Activated CD8-positive, alpha-beta memory T cell treated with anti-CD3 and anti-CD28 coated beads, Interleukin-2, amount 50 U/mL, for 4 hours (primary cell): ENCODE measurements around the gene PRR16.
"Not testable (repeated sequence)": the region's sequence is repeated elsewhere in the genome, so short reads cannot be mapped to it uniquely, and the experiment has no call there.

Experiments
- DNase-seq: peaks from one replicate; pipeline ENCODE4 v3.0.0-alpha.2; 2020

Gene PRR16

DNA sequence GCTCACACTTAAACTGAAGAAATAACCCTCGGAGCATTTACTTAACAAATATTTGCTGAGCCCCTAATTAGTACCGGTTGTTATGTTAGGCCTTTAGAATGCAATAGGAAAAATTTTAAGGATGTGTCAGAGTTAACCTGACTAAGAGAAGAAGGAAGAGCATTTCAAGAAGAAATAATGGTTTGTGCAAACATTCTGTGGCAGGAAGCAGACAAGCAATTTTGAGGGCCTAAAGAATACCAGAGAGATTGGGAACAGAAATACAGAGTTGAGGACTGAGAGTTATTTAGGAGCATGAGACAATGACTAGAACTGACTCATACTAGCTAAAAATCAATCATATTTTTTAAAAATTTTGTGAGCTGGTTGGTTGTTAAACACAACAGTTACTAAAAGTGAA, 218.8 kb downstream of the PRR16 start:
- no peak for DNase-seq

DNA sequence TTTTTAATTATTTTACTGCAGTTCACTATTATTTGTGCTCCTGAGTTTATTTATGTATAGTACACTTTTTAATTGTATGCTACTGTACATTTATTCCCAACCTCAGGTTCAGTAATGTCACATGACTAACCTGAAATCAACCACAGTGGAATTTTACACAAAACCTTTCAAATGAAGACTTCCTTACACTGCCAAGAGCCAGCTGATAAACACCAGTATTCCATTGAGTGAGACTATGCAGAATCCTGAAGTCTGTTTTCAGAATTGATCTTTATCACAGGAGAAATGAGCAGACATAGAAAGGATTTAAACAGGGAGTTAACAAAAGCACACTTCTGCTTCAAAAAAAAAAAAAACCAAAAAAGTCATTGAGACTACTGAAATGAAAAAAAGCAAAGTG, 219.5 kb downstream of the PRR16 start:
- DNase-seq = no peak

DNA sequence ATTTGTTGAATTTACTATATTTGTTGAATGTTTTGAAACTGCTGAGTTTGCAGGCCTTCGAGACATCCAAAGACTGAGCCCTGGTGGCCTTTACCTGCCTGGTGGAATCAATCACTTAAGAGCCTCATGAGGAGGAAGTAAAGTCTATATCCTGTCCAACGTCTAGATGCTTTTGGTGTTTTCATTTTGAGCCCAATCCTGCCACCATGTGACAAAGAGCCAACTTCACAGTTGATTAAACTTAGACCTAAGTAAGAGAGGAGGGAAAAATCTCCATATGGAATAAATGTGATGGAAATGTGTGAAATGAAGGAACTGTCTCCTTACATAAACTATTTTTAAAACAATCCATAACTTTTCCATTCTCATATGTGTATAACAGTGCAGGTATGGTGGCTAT, 220.1 kb downstream of the PRR16 start:
- no peak for DNase-seq

DNA sequence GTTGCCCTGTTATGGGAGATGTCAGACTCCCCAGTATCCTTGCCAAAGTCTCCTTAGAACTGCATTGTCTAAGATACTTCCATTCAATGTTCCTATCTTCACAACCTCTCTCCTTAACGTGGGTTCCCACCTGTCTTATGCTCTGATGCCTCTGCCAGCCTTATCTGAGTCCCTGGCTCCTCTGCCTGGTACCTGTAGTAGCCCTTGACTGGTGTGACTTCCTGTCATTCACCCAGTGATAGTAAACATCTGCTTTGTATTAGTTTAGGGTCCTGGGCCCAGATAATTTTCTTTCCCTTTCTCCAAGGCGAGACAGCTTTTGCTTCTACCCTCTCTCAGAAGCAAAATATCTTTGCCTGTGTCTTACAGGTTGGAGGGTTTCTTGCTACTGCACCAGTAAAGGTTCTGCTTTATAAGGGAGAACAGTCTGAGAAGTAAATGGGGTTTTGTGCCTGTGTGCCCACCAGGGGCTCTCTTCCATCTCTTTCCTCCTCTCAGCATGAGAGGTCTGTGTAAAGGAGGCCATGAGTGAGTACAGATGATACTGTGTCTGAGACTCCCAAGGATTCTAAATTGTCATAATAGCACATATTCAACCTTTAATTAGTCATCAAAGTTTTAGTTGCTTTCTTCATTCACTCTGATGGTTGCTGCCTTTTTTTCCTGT, 220.8 kb downstream of the PRR16 start:
- no peak for DNase-seq

DNA sequence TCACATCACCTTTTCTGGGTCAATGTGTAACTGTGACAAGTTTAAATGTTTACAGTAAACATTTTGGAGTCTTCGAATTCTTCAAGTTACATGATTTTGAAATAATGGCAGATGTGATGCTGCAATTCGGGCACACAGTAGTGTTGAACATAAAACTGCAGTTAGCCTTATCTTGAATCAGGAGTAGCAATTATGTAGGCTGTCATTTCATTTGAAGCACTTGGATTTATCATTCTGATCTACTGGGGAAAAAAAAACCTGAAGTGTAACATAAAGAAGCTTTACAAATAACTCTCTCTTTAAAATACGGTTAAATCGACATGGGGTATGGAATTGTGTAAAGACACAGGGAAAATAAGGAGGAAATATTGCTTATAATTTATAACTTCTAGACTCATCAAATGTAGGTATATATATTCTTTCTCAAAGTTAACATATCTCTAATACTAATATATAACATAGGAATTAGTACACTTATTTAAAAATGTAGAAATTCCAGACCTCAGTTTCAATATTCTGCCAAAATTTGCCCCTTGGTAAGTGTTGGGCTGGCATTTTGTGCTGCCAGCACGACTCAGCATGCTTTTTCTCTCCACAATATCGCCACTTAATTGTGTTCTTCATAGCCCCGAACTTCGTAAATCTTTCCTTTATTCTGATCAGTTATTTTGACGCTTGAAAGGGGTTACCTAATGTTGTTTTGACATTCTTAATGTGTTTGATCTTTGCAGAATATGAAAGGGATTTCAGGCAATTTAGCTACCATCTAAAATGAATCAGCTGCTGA, 226.7 kb downstream of the PRR16 start:
- DNase-seq = no peak

DNA sequence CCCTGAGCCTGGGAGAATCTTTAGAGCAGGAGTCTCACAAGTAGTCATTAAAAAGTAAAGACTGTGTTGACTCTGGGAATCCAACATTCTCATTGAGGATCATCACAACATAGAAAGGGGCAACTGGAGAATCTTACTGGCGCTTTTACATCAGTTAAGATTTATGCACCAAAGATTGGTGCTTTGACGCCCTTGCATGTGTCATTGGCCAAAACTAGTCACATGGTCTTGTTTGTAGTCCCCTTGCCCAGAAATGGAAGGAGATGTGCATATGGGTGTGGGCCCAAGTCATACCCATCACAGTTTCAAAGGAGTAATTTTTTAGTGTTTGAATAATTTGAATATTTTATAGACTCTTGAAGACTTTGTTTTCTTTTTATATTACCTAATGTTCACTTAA, 228.2 kb downstream of the PRR16 start:
- DNase-seq = no peak

DNA sequence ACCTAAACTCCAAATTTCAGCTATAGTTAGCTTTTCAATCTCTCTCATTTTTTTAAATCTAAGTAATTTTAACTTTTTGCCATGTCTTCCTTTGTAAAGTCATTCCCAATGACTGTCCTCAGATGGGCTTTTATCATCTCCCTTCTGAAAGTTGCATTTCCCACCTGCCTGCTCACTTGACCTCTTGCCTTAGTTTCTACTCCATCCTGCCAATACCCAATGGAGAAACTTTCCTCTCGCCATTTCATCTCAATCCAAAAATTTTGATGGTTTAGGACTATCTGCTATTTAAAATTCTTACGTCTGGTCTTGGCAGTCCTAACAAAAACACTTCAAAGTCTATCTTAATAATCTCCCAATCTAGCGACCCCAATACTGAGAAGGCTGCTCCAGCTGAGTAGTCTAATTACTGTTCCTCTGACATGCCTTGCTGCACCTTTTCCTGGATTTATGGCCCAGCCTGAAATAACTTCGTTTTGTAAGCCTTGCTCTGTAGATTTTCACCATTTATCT, 231.3 kb downstream of the PRR16 start:
- no peak for DNase-seq

DNA sequence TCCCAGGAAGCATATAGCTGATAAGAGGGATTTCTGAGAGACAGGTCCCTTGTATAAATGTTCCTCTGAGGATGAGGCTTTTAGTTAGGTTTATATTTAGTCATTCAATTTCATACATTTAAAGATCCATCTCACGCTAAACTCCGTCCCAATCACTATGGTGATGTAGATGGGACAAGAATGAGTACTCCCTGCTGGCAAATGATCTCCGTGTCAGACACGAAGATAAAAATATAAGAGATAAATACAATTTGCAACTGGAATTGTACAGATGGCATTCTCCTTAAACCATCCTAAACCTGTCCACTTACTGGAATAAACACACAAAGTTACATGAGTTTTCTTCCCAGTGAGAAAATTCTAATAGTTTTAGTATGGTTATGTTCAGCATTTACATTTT, 233.0 kb downstream of the PRR16 start:
- no peak for DNase-seq

DNA sequence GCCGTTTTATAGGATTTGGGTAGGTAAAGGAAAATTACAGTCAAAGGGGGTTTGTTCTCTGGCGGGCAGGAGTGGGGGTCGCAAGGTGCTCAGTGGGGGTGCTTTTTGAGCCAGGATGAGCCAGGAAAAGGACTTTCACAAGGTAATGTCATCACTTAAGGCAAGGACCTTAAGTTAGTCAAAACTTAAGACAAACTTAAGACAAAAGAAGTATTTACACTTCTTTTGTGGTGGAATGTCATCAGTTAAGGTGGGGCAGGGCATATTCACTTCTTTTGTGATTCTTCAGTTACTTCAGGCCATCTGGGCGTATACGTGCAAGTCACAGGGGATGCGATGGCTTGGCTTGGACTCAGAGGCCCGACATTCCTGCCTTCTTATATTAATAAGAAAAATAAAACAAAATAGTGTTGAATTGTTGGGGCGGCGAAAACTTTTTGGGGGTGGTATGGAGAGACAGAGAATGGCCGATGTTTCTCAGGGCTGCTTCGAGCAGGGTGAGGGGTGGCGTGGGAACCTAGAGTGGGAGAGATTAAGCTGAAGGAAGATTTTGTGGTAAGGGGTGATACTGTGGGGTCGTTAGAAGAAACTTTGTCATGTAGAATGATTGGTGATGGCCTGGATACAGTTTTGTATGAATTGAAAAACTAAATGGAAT, 233.7 kb downstream of the PRR16 start:
- DNase-seq = not testable (repeated sequence)

DNA sequence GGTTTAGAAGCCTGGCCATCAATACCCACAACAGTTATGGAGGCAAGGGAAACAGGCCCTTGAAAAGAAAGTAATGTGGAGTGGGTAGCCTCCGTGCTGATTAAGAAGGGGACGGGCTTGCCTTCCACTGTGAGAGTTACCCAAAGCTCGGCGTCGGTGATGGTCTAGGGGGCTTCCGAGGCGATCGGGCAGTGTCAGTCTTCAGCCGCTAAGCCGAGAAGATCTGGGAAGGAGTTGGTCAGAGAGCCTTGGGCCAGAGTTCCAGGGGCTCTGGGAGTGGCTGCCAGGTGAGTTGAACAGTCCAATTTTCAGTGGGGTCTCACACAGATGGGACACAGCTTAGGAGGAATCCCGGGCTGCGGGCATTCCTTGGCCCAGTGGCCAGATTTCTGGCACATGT, 236.6 kb downstream of the PRR16 start:
- DNase-seq = not testable (repeated sequence)

DNA sequence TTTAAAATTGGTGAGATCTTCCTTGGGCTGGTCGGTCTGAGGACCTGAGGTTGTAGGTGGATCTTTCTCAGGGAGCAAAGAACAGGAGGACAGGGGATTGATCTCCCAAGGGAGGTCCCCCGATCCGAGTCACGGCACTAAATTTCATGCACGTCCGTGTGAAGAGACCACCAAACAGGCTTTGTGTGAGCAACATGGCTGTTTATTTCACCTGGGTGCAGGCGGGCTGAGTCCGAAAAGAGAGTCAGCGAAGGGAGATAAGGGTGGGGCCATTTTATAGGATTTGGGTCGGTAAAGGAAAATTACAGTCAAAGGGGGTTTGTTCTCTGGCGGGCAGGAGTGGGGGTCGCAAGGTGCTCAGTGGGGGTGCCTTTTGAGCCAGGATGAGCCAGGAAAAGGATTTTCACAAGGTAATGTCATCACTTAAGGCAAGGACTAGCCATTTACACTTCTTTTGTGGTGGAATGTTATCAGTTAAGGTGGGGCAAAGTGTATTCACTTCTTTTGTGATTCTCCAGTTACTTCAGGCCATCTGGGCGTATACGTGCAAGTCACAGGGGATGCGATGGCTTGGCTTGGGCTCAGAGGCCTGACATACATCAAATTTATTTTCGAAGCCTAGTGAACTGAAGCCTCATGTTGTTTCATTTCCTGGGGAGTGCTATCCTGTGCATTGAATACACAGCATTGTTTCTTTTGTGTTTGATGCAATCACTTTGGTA, 238.9 kb downstream of the PRR16 start:
- DNase-seq = not testable (repeated sequence)

DNA sequence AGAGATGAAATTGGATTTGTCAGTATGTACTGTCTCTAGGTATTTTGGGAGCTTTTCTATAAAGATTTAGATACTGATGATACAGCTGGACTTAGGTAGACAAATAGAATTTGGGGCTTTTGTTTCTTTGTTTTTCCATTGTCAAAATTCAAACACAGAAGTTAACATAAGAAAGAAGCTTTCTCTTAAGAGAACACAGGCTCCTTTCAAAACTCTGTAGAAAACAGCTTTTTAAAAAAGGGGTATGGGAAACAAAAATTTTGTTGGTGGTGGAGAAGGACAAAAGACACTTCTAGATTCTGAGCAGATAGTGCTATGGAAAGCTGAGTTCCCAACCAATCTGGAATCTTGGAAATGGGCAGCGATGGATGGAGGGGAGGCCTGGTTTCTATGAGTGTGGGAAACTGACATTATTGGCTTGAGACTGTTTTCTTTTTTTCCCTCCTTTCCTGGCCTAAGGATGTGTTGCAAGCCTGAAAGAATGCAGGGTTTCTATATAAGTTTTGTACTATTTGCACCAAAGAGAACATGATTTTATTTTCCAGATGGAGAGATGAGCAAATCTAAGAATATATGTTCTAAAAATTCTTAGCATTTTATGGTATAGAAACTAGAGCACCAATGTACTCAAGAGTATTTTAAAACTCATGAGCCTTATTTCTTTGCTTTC, 240.0 kb downstream of the PRR16 start:
- DNase-seq = no peak

DNA sequence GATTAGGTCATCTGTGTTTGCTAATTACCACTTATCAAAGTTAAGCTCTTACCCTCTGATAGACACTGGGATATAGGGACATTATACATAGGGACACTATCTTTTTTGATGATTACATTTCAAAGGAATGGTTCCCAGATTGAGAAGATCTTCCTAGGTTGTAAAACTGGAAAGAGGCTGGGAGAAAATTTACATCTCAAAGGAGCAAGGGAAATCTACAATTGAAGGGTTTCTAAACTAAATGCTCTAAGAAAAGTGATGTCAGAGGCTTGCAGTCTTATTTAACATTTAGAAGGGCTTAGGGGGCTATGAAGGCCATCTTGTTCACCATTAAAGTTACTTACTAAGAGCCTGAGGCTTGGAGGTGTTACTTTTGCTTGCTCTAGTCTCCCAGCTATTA, 242.8 kb downstream of the PRR16 start:
- DNase-seq = no peak

DNA sequence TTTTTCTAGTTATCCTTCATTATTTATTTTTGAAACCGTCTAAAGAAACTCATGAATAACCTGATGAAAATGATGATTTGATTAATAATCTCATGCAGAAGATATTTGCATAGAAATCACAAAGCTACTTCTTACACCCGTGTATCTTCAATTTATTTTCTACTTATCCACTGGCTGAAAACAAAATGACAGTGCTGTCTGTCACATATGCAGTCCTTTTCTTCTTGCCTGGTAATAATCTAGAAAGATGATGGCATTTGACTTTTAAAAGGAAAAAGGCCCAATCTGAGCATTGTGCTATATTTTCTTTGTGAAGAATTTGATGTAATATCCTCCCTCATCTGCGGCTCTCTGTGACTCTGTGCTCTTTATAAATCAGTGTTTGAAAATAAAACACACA, 253.3 kb downstream of the PRR16 start:
- DNase-seq = no peak

DNA sequence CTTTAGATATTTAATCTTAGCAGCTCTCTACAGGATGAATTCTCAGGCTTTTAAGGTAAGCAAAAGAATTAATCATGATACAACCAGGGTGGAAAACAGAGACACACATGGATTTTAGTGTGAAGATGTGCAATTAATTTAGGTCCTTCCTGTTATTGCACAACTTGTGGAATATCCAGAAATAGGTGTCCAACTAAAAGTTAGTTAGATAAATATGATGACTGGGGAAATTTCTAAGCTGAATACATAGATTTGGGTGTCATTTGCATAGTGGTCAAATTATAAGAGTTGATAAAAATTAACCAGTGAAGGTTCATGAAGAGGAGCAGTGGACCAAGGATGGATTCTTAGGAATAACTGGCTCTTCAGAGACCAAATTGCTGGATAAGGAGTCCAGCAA, 266.1 kb downstream of the PRR16 start:
- DNase-seq = no peak

DNA sequence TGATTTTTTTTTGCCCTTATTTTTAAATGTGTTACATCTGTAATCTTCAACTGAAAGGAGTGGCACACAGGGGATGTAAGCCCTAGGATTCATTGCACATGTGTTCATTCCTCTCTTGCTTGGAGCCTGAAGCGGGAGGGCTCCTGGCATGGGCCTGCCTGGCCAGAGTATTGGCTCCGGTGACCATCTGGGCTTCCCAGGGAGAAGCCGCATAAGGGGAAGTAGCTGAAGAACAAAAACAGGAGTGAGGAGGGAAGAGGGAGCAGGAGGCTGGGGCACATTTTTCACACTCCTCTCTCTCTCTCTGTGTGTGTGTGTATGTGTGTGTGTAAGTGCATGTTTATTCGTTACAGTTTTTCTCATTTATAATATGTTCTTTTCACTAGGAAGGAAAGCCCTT, 269.9 kb downstream of the PRR16 start:
- no peak for DNase-seq

DNA sequence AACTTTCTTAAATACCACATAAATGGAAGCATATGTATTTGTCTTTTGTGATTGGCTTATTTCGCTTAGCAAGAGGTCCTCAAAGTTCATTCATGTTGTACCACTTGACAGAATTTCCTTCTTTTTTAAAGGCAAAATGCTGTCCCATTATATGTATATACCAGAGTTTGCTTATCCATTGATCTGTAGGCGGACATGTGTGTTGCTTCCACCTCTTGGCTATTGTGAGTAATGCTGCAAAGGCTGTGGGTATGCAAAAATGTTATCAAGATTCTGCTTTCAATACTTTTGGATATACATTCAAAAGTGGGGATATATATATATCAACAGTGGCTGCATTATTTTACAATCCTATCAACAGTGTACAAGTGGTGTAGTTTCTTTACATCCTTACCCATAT, 271.0 kb downstream of the PRR16 start:
- no peak for DNase-seq
